HEK293 (cell line): ENCODE measurements around the gene SEMA3A.

Experiments
- CTCF ChIA-PET: fragments of 350-600 bp; formaldehyde crosslinking; extraction: SDS; loops from one replicate; lab custom pipeline; 2021; ENCODE audit warnings: antibody characterized with exemption; lab: Yijun Ruan, JAX
- POLR2A ChIA-PET: fragments of 300-600 bp; formaldehyde crosslinking; extraction: SDS; loops from one replicate; lab custom pipeline; 2020; ENCODE audit warnings: antibody characterized with exemption, inconsistent platforms; lab: Yijun Ruan, JAX
- H3K27ac ChIP-seq: fragments of 200-500 bp; sonication (Bioruptor generic); 2 replicates; pipeline ENCODE4 v1.5.1; 2014; ENCODE audit warnings: low read depth, low read length, control low read depth, inconsistent platforms; ENCODE audit errors: extremely low read depth
- H3K36me3 ChIP-seq, 2 experiments: fragments of 200-500 bp in 1 of 2; sonication (Bioruptor generic) in 1 of 2; 1 replicate in 1 of 2; 2 replicates in 1 of 2; pipeline ENCODE4 v1.5.1; 2014 to 2017; ENCODE audit warnings: inconsistent platforms in 2 of 2, low read length in 2 of 2; ENCODE audit not compliant: control insufficient read depth in 2 of 2, insufficient read depth in 1 of 2
- H3K4me1 ChIP-seq: fragments of 200-500 bp; sonication (Bioruptor generic); 2 replicates; pipeline ENCODE4 v1.5.1; 2014; ENCODE audit warnings: mild to moderate bottlenecking, low read length, inconsistent platforms; ENCODE audit not compliant: control insufficient read depth, insufficient read depth
- H3K4me3 ChIP-seq: 2 replicates; pipeline ENCODE4 v1.5.1; 2011; ENCODE audit warnings: low read depth, mild to moderate bottlenecking, control low read depth, low read length, moderate library complexity
- H3K9me3 ChIP-seq: fragments of 200-500 bp; sonication (Bioruptor generic); 2 replicates; pipeline ENCODE4 v1.5.1; 2014; ENCODE audit warnings: low read depth, low read length, inconsistent platforms; ENCODE audit not compliant: control insufficient read depth, insufficient read depth
- GLI4 ChIP-seq: fragments of 450-650 bp; formaldehyde crosslinking; IDR thresholded peaks from 2 replicates; pipeline ENCODE4 v1.5.1; 2016; ENCODE audit warnings: missing biosample characterization, missing genetic modification characterization
- HOXD13 ChIP-seq: sonication (generic); formaldehyde crosslinking; IDR thresholded peaks from 2 replicates; pipeline ENCODE4 v1.8.0; 2022; ENCODE audit warnings: missing genetic modification reagents, borderline replicate concordance
- KLF8 ChIP-seq: fragments of 450-650 bp; formaldehyde crosslinking; IDR thresholded peaks from 2 replicates; pipeline ENCODE4 v1.5.1; 2016; ENCODE audit warnings: missing biosample characterization, missing genetic modification characterization
- KLF9 ChIP-seq: fragments of 450-650 bp; formaldehyde crosslinking; IDR thresholded peaks from 2 replicates; pipeline ENCODE4 v1.5.1; 2016; ENCODE audit warnings: missing biosample characterization, missing genetic modification characterization, low read depth
- OSR2 ChIP-seq: fragments of 450-650 bp; formaldehyde crosslinking; IDR thresholded peaks from 2 replicates; pipeline ENCODE4 v1.5.1; 2016; ENCODE audit warnings: missing biosample characterization, missing genetic modification characterization
- RBAK ChIP-seq: fragments of 450-650 bp; formaldehyde crosslinking; IDR thresholded peaks from 2 replicates; pipeline ENCODE4 v1.5.1; 2016; ENCODE audit warnings: missing biosample characterization, missing genetic modification characterization
- YY1 ChIP-seq: fragments of 450-650 bp; formaldehyde crosslinking; IDR thresholded peaks from 2 replicates; pipeline ENCODE4 v1.5.1; 2018; ENCODE audit warnings: missing biosample characterization, missing genetic modification characterization
- ZBTB17 ChIP-seq: fragments of 450-650 bp; formaldehyde crosslinking; IDR thresholded peaks from 2 replicates; pipeline ENCODE4 v1.5.1; 2016; ENCODE audit warnings: missing biosample characterization, missing genetic modification characterization
- ZBTB48 ChIP-seq: fragments of 450-650 bp; formaldehyde crosslinking; IDR thresholded peaks from 2 replicates; pipeline ENCODE4 v1.5.1; 2016; ENCODE audit warnings: missing biosample characterization, missing genetic modification characterization
- ZIC2 ChIP-seq: fragments of 450-650 bp; formaldehyde crosslinking; IDR thresholded peaks from 2 replicates; pipeline ENCODE4 v1.5.1; 2016; ENCODE audit warnings: missing biosample characterization, missing genetic modification characterization
- ZNF132 ChIP-seq: fragments of 450-650 bp; formaldehyde crosslinking; IDR thresholded peaks from 2 replicates; pipeline ENCODE4 v1.5.1; 2017; ENCODE audit warnings: missing biosample characterization, missing genetic modification characterization, borderline replicate concordance
- ZNF174 ChIP-seq: fragments of 450-650 bp; formaldehyde crosslinking; IDR thresholded peaks from 2 replicates; pipeline ENCODE4 v1.5.0; 2017; ENCODE audit warnings: missing biosample characterization, mild to moderate bottlenecking, missing genetic modification characterization
- ZNF2 ChIP-seq: fragments of 450-650 bp; formaldehyde crosslinking; IDR thresholded peaks from 2 replicates; pipeline ENCODE4 v1.5.1; 2016; ENCODE audit warnings: missing biosample characterization, missing genetic modification characterization
- ZNF221 ChIP-seq: fragments of 450-650 bp; formaldehyde crosslinking; IDR thresholded peaks from 2 replicates; pipeline ENCODE4 v1.5.1; 2017; ENCODE audit warnings: missing biosample characterization, missing genetic modification characterization, borderline replicate concordance
- ZNF23 ChIP-seq: fragments of 450-650 bp; formaldehyde crosslinking; IDR thresholded peaks from 2 replicates; pipeline ENCODE4 v1.5.1; 2016; ENCODE audit warnings: missing biosample characterization, missing genetic modification characterization, borderline replicate concordance
- ZNF311 ChIP-seq: fragments of 450-650 bp; formaldehyde crosslinking; IDR thresholded peaks from 2 replicates; pipeline ENCODE4 v1.5.1; 2017; ENCODE audit warnings: missing biosample characterization, missing genetic modification characterization, borderline replicate concordance
- ZNF366 ChIP-seq: fragments of 450-650 bp; formaldehyde crosslinking; conservative IDR thresholded peaks from 2 replicates; pipeline ENCODE4 v1.5.1; 2016; ENCODE audit warnings: missing biosample characterization, missing genetic modification characterization
- ZNF529 ChIP-seq: fragments of 450-650 bp; formaldehyde crosslinking; IDR thresholded peaks from 2 replicates; pipeline ENCODE4 v1.5.1; 2017; ENCODE audit warnings: missing genetic modification characterization, missing biosample characterization; ENCODE audit not compliant: insufficient replicate concordance
- ZNF548 ChIP-seq: fragments of 450-650 bp; formaldehyde crosslinking; IDR thresholded peaks from 2 replicates; pipeline ENCODE4 v1.5.1; 2016; ENCODE audit warnings: missing biosample characterization, missing genetic modification characterization
- ZNF555 ChIP-seq: fragments of 450-650 bp; formaldehyde crosslinking; conservative IDR thresholded peaks from 2 replicates; pipeline ENCODE4 v1.5.1; 2017; ENCODE audit warnings: missing biosample characterization, mild to moderate bottlenecking, missing genetic modification characterization, inconsistent platforms
- ZNF560 ChIP-seq: fragments of 450-650 bp; formaldehyde crosslinking; IDR thresholded peaks from 2 replicates; pipeline ENCODE4 v1.5.1; 2017; ENCODE audit warnings: missing biosample characterization, missing genetic modification characterization, borderline replicate concordance
- ZNF596 ChIP-seq: fragments of 450-650 bp; IDR thresholded peaks from 2 replicates; pipeline ENCODE4 v1.5.0; 2018; ENCODE audit warnings: missing biosample characterization, mild to moderate bottlenecking, missing genetic modification characterization, moderate library complexity
- ZNF621 ChIP-seq: fragments of 450-650 bp; formaldehyde crosslinking; IDR thresholded peaks from 2 replicates; pipeline ENCODE4 v1.5.1; 2017; ENCODE audit warnings: missing biosample characterization, missing genetic modification characterization
- TF ChIP-seq, protein P1 (sequence below): fragments of 450-650 bp; formaldehyde crosslinking; IDR thresholded peaks from 2 replicates; pipeline ENCODE4 v1.5.1; 2016; ENCODE audit warnings: missing biosample characterization, missing genetic modification characterization
- TF ChIP-seq, protein P2 (sequence below): fragments of 450-650 bp; formaldehyde crosslinking; IDR thresholded peaks from 2 replicates; pipeline ENCODE4 v1.5.1; 2016; ENCODE audit warnings: missing biosample characterization, missing genetic modification characterization
- TF ChIP-seq, protein P3 (sequence below): fragments of 450-650 bp; formaldehyde crosslinking; conservative IDR thresholded peaks from 2 replicates; pipeline ENCODE4 v1.5.1; 2016; ENCODE audit warnings: low read depth, missing biosample characterization, missing genetic modification characterization
- TF ChIP-seq, protein P4 (sequence below): fragments of 450-650 bp; formaldehyde crosslinking; IDR thresholded peaks from 2 replicates; pipeline ENCODE4 v1.5.1; 2016; ENCODE audit warnings: missing biosample characterization, missing genetic modification characterization

The SEMA3A gene

DNA sequence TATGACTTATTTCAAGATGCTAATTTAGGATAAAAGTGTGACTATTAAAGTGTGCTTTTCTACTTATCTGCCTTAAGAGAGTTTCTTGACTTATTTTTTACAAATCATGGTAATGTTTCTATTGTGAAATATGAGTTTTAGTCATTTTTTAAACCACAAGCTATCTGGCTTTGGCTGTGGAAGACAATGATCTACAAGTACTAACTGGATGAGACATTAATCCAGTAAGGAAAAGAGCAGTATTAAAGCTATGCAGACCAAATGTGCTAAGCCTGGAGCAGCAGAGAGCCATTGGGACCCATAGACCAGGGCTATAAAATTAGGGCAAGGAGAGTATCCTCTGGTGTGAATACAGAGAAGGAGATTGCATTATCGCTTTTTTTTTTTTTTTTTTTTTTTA is 92.4 kb downstream of the SEMA3A start:
- Histone ChIP-seq H3K36me3 (no peaks in the 10 kb centered on the region), H3K9me3 (no peaks in the 10 kb centered on the region), H3K27ac (no peak overlapping the region), H3K4me1 (no peaks in the 10 kb centered on the region), H3K4me3 (no peak overlapping the region)
- CTCF ChIA-PET, result no interaction called here
- POLR2A ChIA-PET, result no interaction called here
- no peak for TF ChIP-seq ZNF548
- no peak for TF ChIP-seq KLF9 (tag by site-specific recombination)
- no peak for TF ChIP-seq ZNF560 (tag by site-specific recombination)
- no peak for TF ChIP-seq ZIC2 (tag by site-specific recombination)
- no peak for TF ChIP-seq ZNF132 (tag by site-specific recombination)
- TF ChIP-seq ZNF529 (tag by site-specific recombination), result no peak
- no peak for TF ChIP-seq YY1 (tag by site-specific recombination)
- TF ChIP-seq, protein P1, sequence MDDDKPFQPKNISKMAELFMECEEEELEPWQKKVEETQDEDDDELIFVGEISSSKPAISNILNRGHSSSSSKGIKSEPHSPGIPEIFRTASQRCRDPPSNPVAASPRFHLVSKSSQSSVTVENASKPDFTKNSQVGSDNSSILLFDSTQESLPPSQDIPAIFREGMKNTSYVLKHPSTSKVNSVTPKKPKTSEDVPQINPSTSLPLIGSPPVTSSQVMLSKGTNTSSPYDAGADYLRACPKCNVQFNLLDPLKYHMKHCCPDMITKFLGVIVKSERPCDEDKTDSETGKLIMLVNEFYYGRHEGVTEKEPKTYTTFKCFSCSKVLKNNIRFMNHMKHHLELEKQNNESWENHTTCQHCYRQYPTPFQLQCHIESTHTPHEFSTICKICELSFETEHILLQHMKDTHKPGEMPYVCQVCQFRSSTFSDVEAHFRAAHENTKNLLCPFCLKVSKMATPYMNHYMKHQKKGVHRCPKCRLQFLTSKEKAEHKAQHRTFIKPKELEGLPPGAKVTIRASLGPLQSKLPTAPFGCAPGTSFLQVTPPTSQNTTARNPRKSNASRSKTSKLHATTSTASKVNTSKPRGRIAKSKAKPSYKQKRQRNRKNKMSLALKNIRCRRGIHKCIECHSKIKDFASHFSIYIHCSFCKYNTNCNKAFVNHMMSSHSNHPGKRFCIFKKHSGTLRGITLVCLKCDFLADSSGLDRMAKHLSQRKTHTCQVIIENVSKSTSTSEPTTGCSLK (tag by site-specific recombination), result no peak
- TF ChIP-seq ZNF221 (tag by site-specific recombination), result no peak
- TF ChIP-seq ZNF621 (tag by site-specific recombination), result no peak
- TF ChIP-seq, protein P2, sequence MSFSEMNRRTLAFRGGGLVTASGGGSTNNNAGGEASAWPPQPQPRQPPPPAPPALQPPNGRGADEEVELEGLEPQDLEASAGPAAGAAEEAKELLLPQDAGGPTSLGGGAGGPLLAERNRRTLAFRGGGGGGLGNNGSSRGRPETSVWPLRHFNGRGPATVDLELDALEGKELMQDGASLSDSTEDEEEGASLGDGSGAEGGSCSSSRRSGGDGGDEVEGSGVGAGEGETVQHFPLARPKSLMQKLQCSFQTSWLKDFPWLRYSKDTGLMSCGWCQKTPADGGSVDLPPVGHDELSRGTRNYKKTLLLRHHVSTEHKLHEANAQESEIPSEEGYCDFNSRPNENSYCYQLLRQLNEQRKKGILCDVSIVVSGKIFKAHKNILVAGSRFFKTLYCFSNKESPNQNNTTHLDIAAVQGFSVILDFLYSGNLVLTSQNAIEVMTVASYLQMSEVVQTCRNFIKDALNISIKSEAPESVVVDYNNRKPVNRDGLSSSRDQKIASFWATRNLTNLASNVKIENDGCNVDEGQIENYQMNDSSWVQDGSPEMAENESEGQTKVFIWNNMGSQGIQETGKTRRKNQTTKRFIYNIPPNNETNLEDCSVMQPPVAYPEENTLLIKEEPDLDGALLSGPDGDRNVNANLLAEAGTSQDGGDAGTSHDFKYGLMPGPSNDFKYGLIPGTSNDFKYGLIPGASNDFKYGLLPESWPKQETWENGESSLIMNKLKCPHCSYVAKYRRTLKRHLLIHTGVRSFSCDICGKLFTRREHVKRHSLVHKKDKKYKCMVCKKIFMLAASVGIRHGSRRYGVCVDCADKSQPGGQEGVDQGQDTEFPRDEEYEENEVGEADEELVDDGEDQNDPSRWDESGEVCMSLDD (tag by site-specific recombination), result no peak
- no peak for TF ChIP-seq ZBTB17 (tag by site-specific recombination)
- TF ChIP-seq, protein P3, sequence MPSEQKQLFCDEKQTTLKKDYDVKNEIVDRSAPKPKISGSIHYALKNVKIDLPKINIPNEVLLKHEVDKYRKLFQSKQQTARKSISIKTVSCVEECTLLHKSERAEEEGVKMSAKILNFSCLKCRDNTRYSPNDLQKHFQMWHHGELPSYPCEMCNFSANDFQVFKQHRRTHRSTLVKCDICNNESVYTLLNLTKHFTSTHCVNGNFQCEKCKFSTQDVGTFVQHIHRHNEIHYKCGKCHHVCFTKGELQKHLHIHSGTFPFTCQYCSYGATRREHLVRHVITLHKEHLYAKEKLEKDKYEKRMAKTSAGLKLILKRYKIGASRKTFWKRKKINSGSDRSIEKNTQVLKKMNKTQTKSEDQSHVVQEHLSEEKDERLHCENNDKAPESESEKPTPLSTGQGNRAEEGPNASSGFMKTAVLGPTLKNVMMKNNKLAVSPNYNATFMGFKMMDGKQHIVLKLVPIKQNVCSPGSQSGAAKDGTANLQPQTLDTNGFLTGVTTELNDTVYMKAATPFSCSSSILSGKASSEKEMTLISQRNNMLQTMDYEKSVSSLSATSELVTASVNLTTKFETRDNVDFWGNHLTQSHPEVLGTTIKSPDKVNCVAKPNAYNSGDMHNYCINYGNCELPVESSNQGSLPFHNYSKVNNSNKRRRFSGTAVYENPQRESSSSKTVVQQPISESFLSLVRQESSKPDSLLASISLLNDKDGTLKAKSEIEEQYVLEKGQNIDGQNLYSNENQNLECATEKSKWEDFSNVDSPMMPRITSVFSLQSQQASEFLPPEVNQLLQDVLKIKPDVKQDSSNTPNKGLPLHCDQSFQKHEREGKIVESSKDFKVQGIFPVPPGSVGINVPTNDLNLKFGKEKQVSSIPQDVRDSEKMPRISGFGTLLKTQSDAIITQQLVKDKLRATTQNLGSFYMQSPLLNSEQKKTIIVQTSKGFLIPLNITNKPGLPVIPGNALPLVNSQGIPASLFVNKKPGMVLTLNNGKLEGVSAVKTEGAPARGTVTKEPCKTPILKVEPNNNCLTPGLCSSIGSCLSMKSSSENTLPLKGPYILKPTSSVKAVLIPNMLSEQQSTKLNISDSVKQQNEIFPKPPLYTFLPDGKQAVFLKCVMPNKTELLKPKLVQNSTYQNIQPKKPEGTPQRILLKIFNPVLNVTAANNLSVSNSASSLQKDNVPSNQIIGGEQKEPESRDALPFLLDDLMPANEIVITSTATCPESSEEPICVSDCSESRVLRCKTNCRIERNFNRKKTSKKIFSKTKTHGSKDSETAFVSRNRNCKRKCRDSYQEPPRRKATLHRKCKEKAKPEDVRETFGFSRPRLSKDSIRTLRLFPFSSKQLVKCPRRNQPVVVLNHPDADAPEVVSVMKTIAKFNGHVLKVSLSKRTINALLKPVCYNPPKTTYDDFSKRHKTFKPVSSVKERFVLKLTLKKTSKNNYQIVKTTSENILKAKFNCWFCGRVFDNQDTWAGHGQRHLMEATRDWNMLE, result no peak
- TF ChIP-seq HOXD13 (CRISPR knock-in tag), result no peak
- TF ChIP-seq RBAK, result no peak
- TF ChIP-seq ZNF596, result no peak
- no peak for TF ChIP-seq GLI4 (tag by site-specific recombination)

DNA sequence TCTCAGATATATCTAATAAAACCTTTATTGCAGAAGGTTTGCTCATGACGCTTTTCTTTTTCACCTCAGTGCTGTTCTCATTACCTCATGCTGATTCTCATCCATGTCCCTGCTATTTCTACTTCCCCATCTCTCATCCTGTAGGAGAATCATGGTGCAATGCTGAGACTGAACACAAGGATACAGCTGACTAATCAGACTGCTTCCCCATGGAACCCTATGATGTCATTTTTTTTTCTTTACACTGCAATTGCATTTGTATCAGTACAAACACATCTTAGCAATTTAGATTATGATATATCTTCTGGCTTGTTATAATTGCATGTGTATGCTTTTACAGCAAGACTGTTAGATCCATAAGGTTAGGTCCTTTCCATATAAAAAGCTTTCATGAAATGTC is 93.7 kb downstream of the SEMA3A start:
- no peak overlapping the region for H3K4me3 ChIP-seq
- no peak overlapping the region for H3K27ac ChIP-seq
- H3K36me3 ChIP-seq, result no peaks in the 10 kb centered on the region
- POLR2A ChIA-PET, result no interaction called here
- H3K9me3 ChIP-seq, result no peaks in the 10 kb centered on the region
- CTCF ChIA-PET, result no interaction called here
- H3K4me1 ChIP-seq, result no peaks in the 10 kb centered on the region
- TF ChIP-seq ZNF23 (tag by site-specific recombination) (no peak), ZNF174 (tag by site-specific recombination) (no peak), ZBTB48 (tag by site-specific recombination) (no peak), ZNF311 (tag by site-specific recombination) (no peak), ZNF366 (tag by site-specific recombination) (no peak), ZIC2 (tag by site-specific recombination) (no peak), ZNF555 (no peak), KLF8 (tag by site-specific recombination) (no peak), OSR2 (tag by site-specific recombination) (no peak), ZNF2 (tag by site-specific recombination) (no peak)
- TF ChIP-seq, protein P4, sequence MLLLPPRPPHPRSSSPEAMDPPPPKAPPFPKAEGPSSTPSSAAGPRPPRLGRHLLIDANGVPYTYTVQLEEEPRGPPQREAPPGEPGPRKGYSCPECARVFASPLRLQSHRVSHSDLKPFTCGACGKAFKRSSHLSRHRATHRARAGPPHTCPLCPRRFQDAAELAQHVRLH, result no peak
